PFSK-1 (cell line): ENCODE measurements around the gene NR2E3.

Source experiments
- POLR2AphosphoS5 ChIP-seq: IDR thresholded peaks from 2 replicates; pipeline ENCODE4 v1.6.1; 2012; ENCODE audit warnings: low read depth, mild to moderate bottlenecking, control low read depth, low read length, moderate library complexity
- TAF1 ChIP-seq: IDR thresholded peaks from 2 replicates; pipeline ENCODE4 v1.6.1; 2012; ENCODE audit warnings: low read length, control low read depth, borderline replicate concordance; ENCODE audit not compliant: insufficient read depth

DNA sequence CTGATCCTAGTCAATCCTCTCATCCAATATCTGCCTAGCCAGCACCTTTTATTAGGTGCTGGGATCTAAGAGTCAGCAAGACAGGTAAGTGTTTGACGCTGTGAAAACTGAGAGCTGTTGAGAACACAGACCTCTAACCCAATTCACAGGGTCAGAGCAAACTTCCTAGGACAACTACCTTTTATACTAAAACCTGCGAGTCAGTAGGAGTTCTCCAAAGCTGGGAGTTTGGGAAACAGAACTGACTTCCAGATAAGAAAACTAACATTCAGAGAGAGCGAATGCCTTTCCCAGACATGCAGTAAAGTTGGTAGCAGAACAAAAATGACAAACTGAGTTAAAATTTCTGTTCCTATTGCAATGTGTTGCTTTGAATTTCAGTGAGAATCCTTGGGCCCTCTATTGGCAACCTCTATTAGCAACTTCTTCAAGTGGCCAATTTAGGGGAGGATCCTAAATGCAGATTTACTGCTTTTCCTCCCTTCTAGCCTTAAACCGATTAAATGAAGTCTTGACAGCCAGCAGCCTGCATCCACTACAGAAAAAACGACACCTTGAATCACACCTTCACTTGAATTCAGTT, 11.3 kb downstream of the NR2E3 start:
- no peak for TF ChIP-seq TAF1
- TF ChIP-seq POLR2AphosphoS5, result no peak
